Sigmoid colon (tissue), 4 donors: Measurements from ENCODE around the gene ANXA8.

Experiments
- POLR2AphosphoS5 ChIP-seq, 4 donors: sonication (generic); formaldehyde crosslinking; IDR thresholded peaks; one replicate each; pipeline ENCODE4 v1.6.1; 2017; ENCODE audit warnings: antibody characterized with exemption in 4 of 4
- TF ChIP-seq, protein P1 (sequence below), 4 experiments: fragments of 450-650 bp in 3 of 4; fragments of 200-600 bp in 1 of 4; IDR thresholded peaks; one replicate each; pipeline ENCODE4 v1.5.1; 2016 to 2019; ENCODE audit warnings: antibody characterized with exemption in 4 of 4, mild to moderate bottlenecking in 3 of 4, moderate library complexity in 2 of 4

DNA sequence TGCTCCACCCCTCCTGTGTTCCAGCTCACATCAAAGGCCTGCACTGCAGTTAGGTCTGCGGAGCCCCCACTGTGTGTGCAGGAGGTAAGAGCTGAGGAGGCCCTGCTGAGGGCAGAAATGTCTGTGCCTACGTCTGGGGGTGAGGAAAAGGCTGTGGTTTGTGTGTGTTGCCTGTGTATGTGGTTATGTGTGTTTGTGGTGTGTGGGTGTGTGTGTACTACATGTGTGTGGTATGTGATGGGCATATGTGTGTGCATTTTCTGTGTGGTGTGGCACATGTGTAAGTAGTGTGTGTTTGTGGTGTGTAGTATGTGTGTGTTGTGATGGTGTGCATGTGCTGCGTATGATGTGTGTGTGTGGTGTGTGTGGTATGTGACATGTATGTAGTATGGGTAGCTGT, 36.2 kb downstream of the ANXA8 start:
- TF ChIP-seq POLR2AphosphoS5 (IDR thresholded peaks at IDR 0.05), result no peak
- TF ChIP-seq, protein P1, sequence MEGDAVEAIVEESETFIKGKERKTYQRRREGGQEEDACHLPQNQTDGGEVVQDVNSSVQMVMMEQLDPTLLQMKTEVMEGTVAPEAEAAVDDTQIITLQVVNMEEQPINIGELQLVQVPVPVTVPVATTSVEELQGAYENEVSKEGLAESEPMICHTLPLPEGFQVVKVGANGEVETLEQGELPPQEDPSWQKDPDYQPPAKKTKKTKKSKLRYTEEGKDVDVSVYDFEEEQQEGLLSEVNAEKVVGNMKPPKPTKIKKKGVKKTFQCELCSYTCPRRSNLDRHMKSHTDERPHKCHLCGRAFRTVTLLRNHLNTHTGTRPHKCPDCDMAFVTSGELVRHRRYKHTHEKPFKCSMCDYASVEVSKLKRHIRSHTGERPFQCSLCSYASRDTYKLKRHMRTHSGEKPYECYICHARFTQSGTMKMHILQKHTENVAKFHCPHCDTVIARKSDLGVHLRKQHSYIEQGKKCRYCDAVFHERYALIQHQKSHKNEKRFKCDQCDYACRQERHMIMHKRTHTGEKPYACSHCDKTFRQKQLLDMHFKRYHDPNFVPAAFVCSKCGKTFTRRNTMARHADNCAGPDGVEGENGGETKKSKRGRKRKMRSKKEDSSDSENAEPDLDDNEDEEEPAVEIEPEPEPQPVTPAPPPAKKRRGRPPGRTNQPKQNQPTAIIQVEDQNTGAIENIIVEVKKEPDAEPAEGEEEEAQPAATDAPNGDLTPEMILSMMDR (IDR thresholded peaks at IDR 0.05), result no peak
